ENCODE results near the gene PLXNA4.

GRCh38 chr7:132347858-132348257, 228.4 kb downstream of the PLXNA4 start:
- TF ChIP-seq CTCF (IDR thresholded peaks at IDR 0.05): no peak
- TF ChIP-seq POLR2A (IDR thresholded peaks at IDR 0.05): no peak
